GM12872 (cell line): ENCODE measurements around the gene FAM83D.

Experiments used
- CTCF ChIP-seq: IDR thresholded peaks from 3 replicates; pipeline ENCODE4 v1.5.1; 2011; ENCODE audit warnings: low read depth, mild to moderate bottlenecking, low read length, moderate library complexity; ENCODE audit not compliant: insufficient read depth

The FAM83D gene

GRCh38 chr20:38890497-38890818, 35.8 kb upstream of the FAM83D start:
- TF ChIP-seq CTCF, result no peak

GRCh38 chr20:38892091-38892981, 33.9 kb upstream of the FAM83D start:
- TF ChIP-seq CTCF, result no peak

GRCh38 chr20:38893056-38893564, 33.1 kb upstream of the FAM83D start:
- TF ChIP-seq CTCF, result no peak

GRCh38 chr20:38893565-38894090, 32.6 kb upstream of the FAM83D start:
- TF ChIP-seq CTCF, result peak; percentile 97

- TF ChIP-seq CTCF, result no peak
These were observed 31.9 kb upstream of the FAM83D start for GRCh38 chr20:38894091-38894847.

- TF ChIP-seq CTCF, result no peak
These were observed 30.9 kb upstream of the FAM83D start for GRCh38 chr20:38895098-38895949.

- no peak for TF ChIP-seq CTCF
These were observed 30.1 kb upstream of the FAM83D start for GRCh38 chr20:38896009-38896594.
